ENCODE data around the gene SYNGR4.
"Not testable (repeated sequence)": the region's sequence is repeated elsewhere in the genome, so short reads cannot be mapped to it uniquely, and the experiment has no call there.

The SYNGR4 gene

DNA sequence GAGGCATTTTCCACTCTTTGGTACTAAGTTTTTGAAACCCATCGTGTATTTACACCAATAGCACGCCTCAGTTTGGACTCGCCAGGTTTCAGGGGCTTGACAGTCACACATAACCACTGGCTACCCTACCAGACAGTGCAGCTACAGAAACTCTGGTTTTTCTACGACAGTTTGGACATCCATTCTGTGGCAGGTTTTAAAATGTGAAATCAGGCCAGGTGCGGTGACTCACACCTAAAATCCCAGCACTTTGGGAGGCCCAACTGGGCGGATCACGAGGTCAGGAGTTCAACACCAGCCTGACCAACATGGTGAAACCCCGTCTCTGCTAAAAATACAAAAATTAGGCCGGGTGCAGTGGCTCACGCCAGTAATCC lies 14.0 kb downstream of the SYNGR4 start:
- no peak for DNase-seq

GRCh38 chr19:48379058-48379457 lies 14.9 kb downstream of the SYNGR4 start:
- no peak for DNase-seq

DNA sequence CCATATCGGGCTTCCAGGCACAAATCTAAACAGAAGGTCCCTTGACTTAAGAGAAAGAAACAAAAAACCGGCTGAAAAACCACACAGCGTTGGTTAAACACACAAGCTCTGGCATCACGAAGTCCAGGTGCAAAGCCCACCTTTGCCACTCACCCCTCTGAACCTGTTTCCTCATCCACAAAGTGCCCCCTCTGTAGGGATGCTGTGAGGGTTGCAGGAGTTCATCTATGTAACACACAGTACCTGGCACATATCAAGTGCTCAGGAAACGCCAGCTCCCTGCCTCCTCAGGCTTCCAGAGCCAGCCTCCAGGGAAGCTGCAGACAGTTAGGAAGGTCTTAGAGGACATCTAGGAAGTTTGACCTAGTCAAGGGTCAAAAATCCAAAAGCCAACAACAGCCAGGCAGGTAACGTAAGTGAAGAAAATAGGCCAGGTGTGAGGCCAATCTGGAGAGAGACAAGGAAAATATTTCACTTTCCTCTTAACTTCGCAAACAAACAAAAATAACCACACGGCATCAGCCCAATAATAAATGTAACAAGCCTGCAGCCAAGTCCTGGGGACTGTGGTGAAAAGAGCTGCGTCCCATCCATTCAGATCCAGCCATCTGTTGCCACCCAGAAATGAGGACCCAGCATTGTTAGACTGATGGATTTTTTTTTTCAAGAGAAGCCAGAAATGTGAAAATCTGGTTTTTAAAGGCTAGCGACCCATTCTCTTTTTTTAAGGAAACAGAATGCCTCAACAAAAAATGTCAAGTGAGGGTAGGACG lies 17.2 kb downstream of the SYNGR4 start:
- DNase-seq = no peak

DNA sequence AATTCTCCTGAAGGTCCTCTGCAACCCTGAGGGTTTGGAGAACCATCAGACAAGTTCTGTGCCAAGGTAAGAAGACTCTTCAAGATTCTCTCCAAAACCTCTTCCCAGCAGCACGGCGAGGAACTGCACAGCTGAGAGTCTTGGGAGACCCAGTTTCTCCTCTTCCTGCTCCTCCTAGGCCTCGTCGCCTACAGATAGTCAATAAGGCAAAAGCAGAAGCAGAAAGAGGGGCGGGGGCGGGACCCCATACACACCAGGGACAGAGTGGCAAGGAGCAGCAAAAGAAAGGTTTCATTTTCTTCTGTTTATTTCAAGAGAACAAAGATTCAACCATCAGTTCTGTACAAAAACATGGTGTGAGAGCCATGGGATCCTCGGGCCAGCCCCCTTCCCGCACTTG lies 18.1 kb downstream of the SYNGR4 start:
- DNase-seq = no peak

- DNase-seq = no peak
Observed at GRCh38 chr19:48385461-48386087, 21.4 kb downstream of the SYNGR4 start.

GRCh38 chr19:48386981-48387380 lies 22.8 kb downstream of the SYNGR4 start:
- no peak for DNase-seq

GRCh38 chr19:48390188-48391099 lies 26.3 kb downstream of the SYNGR4 start:
- DNase-seq = no peak

GRCh38 chr19:48391100-48392005 lies 27.2 kb downstream of the SYNGR4 start, which contains the start of gene KDELR1:
Gene KDELR1, minus strand, starts transcription at chr19:48391551. Its CDS starts 193 bp downstream, at chr19:48391358.
- DNase-seq = peak in 1 of 2 experiments; percentile 22

DNA sequence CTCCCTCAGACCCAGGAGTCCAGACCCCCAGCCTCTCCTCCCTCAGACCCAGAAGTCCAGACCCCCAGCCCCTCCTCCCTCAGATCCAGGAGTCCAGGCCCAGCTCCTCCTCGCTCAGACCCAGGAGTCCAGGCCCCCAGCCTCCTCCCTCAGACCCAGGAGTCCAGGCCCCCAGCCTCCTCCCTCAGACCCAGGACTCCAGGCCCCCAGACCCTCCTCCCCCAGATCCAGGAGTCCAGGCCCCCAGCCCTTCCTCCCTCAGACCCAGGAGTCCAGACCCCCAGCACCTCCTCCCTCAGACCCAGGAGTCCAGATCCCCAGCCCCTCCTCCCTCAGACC lies 27.8 kb downstream of the SYNGR4 start:
- DNase-seq = not testable (repeated sequence)

GRCh38 chr19:48392860-48393558 lies 28.8 kb downstream of the SYNGR4 start:
- DNase-seq = no peak

- DNase-seq = no peak
Observed at GRCh38 chr19:48393559-48394330, 29.6 kb downstream of the SYNGR4 start, which contains the start of gene GRIN2D. Gene GRIN2D, plus strand, starts transcription at chr19:48393668. Its CDS starts 4,725 bp downstream, at chr19:48398393.

- DNase-seq = no peak
Observed at GRCh38 chr19:48394331-48395169, 30.4 kb downstream of the SYNGR4 start.

- DNase-seq = no peak
Observed at GRCh38 chr19:48395170-48395455, 30.9 kb downstream of the SYNGR4 start.

DNA sequence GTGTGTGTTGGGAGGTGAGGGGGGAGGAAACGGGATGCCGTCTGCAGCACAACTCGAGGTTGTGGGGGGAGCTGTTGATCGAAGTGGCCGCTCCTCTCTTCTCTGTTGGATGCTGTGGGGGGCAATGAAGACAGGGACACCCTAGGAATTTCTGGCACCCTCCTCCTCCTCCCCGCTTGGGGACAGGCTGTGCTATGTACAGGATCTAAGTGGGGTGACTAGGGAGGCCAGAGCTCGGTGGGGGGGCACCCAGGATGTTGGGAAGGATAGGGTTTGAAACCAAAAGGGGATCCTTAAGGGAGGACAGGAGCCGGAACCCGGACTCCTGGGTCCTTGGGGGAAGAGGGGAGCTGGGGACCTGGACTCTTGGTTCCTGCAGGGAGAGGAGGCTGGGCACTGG lies 31.3 kb downstream of the SYNGR4 start:
- no peak for DNase-seq

GRCh38 chr19:48396016-48396823 lies 32.1 kb downstream of the SYNGR4 start:
- no peak for DNase-seq

GRCh38 chr19:48396824-48397176 lies 32.6 kb downstream of the SYNGR4 start:
- no peak for DNase-seq

DNA sequence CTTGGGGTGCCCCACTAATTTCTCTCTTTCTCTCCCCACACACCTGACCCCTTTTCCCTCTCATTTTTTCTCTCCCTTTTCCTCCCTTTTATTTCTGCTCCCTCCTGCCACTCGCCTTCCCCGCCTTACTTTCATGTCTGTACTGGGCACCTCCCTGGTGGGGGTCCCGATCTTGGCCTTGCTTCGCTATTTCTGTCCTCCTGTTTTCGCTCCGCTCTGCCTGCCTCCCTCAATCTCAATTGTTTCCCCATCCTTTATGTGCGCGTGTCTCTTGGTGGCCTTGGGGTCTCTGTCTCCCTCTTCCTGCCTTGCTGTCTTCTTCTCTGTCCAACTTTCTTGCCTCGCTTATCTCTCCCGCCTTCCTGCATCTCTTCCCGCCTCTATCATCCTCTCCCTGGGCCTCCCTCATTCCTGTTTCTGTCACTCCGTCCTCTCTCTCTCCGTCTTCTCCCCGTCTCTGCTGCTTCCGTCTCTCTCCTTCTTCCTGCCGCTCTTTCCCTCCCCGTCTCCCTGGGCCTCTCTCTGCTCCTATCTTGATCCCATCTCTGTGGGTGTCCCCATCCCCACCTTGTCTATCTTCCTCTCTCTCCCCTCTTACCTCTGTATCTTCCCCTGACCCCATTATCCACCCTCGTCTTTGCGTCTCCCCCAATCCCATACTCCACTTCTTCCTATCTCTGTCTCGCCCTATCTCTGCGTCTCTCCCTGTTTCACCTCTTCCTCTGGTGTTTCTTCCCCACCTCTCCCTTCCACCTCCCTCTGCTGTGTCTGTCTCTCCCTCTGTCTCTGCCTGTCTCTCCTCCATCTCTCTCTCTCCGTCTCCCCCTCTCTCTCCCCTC lies 33.3 kb downstream of the SYNGR4 start:
- DNase-seq = no peak

DNA sequence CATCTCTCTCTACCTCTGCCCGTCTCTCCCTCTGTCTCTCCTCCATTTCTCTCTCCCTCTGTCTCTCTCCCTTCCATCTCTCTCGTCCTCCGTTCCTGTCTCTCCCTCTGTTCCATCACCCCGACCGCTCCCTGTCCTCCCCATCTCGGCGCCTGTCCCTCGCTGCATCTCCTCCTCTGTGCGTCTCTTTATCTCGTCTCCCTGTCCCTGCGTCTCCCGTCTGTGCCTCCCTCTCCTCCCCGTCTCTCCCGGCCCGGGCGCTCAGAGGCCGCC lies 33.9 kb downstream of the SYNGR4 start:
- DNase-seq = no peak
